ENCODE measurements around the gene ATP6V1G3.

GRCh38 chr1:198490224-198490623 is 50.3 kb downstream of the ATP6V1G3 start:
- TF ChIP-seq CTCF (IDR thresholded peaks at IDR 0.05) (no peak), POLR2A (IDR thresholded peaks at IDR 0.05) (no peak), EP300 (IDR thresholded peaks at IDR 0.05) (no peak)
